ENCODE measurements around the gene ARNT2.

GRCh38 chr15:80556694-80557367 lies 152.6 kb downstream of the ARNT2 start:
- TF ChIP-seq, protein P1, sequence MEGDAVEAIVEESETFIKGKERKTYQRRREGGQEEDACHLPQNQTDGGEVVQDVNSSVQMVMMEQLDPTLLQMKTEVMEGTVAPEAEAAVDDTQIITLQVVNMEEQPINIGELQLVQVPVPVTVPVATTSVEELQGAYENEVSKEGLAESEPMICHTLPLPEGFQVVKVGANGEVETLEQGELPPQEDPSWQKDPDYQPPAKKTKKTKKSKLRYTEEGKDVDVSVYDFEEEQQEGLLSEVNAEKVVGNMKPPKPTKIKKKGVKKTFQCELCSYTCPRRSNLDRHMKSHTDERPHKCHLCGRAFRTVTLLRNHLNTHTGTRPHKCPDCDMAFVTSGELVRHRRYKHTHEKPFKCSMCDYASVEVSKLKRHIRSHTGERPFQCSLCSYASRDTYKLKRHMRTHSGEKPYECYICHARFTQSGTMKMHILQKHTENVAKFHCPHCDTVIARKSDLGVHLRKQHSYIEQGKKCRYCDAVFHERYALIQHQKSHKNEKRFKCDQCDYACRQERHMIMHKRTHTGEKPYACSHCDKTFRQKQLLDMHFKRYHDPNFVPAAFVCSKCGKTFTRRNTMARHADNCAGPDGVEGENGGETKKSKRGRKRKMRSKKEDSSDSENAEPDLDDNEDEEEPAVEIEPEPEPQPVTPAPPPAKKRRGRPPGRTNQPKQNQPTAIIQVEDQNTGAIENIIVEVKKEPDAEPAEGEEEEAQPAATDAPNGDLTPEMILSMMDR (conservative IDR thresholded peaks at IDR 0.05; ENCODE audit: low read length): no peak
- TF ChIP-seq EZH2phosphoT487 (IDR thresholded peaks at IDR 0.05; ENCODE audit: borderline replicate concordance, low read depth, low read length): no peak

Data from OCI-LY7 (cell line).